GM23248 (cell line): ENCODE data around the gene METTL8.

Experiments
- EZH2 ChIP-seq: fragments of 200-600 bp; sonication (generic); IDR thresholded peaks from 2 replicates; pipeline ENCODE4 v1.6.1; 2018; ENCODE audit warnings: antibody characterized with exemption, mild to moderate bottlenecking; ENCODE audit not compliant: insufficient read depth, poor library complexity, severe bottlenecking
- EZH2phosphoT487 ChIP-seq: fragments of 200-600 bp; sonication (generic); IDR thresholded peaks from 2 replicates; pipeline ENCODE4 v1.6.1; 2018; ENCODE audit warnings: antibody characterized with exemption, moderate library complexity, mild to moderate bottlenecking, low read depth; ENCODE audit not compliant: insufficient read depth

- no peak for TF ChIP-seq EZH2
- no peak for TF ChIP-seq EZH2phosphoT487
These were observed 24.3 kb downstream of the METTL8 start for GRCh38 chr2:171409436-171409971.
